Skeletal muscle cell (primary cell): ENCODE data around the gene CDX1.

Experiments used
- DNase-seq: peaks from one replicate; pipeline ENCODE4 v3.0.0-alpha.2; 2010; ENCODE audit warnings: low read depth
- H3K4me3 ChIP-seq: 2 replicates; pipeline ENCODE4 v1.5.1; 2011; ENCODE audit warnings: low read depth, mild to moderate bottlenecking, control low read depth, low read length, moderate library complexity

The CDX1 gene

DNA sequence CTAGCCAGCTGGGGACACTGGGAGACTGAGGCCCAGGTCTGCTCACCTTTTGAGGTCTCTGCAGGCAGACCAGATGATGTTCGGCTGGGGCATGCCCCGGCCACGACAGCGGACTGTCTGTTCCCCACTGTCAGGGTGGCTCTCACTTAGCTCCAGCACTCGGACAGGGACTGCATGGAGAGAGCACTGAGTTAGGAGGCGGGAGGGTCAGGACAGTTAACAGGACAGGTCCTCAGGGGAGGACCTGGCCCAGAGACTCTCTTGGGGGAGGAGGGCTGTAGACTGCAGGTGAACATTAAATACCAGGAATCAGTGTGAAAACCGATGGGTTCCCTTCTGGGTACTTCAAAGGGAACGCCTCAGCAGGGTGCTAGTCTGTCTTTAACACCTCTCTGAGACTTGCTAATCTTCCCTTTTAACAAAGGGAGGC, 36.1 kb upstream of the CDX1 start:
- no peak overlapping the region for H3K4me3 ChIP-seq
- DNase-seq = no peak

- DNase-seq = no peak
- no peak overlapping the region for H3K4me3 ChIP-seq
Observed at GRCh38 chr5:150131461-150131860, 35.1 kb upstream of the CDX1 start.

DNA sequence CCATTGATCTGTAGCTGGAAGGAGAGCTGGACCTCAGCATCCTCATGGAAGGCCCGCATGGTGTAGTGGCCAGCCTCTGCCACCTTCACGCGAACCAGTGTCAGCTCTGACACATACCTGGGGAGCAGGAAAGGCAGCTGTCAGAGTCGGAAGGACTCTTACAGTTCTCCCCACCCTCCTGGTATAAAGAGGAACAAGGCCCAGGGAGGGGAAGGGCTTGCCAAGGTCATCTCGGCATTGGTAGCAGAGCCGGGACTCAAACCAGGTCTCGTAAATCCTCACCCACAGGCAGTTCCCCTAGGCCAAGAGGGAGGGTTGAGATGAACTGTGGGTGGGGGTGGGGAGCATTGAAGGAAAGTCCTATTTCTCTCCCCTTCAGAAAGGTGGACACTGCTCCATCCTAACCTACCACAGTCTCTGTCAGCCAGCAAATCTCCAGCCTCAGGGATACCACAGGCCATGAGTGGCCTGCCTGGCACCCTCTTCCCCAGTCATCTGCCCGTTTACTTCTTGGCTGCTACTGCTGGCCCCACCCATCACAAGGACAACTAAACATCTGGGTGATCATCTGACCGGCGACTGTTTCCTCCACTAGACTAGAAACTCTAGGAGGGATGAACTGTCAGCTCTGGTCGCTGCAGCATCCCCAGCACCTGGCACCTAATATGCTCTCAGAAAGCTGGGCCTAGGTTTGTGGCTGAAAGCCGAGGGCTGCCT, 34.4 kb upstream of the CDX1 start:
- no peak overlapping the region for H3K4me3 ChIP-seq
- no peak for DNase-seq

- DNase-seq = no peak
- no peak overlapping the region for H3K4me3 ChIP-seq
Observed at GRCh38 chr5:150132740-150133139, 33.8 kb upstream of the CDX1 start.

GRCh38 chr5:150133581-150134197, 32.9 kb upstream of the CDX1 start:
- no peak overlapping the region for H3K4me3 ChIP-seq
- no peak for DNase-seq

- H3K4me3 ChIP-seq = no peak overlapping the region
- DNase-seq = no peak
Observed at GRCh38 chr5:150134198-150134588, 32.4 kb upstream of the CDX1 start.

DNA sequence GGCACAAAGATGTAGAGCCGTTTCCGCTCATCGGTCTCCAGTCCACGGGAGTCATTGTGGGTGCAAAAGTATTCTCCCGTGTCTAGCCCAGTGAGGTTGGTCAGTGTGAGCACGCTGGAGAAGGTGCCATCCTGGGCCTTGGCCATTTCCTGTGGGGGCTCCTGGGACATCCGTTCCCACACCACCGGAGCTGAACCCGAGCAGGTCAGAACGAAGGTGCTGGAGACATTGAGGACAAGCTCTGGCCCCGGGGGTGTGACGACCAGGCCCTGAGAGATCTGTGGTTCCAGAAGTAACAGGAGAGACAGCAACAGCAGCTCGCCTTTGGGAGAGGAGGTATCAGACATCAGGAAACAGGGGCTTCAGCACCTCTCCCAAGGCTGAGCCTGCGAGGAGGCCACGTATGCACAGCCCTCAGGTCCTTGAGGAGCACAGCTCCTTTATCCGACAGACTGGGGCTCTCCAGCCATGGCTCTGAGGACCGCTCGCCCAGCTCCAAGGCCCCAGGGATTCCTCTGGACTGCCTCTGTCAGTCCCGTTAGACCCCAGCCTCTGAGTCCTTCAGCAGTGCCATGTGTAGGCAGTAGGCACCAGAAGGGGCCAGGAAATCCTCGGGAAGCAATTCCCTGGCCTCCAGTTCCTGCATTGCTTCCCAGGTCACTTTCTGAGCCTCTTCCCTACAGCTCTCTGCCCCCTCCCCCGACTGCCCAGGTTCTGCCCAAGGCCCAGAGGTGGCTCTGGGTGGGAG, 30.8 kb upstream of the CDX1 start:
- no peak for DNase-seq
- no peak overlapping the region for H3K4me3 ChIP-seq

GRCh38 chr5:150136305-150137167, 30.0 kb upstream of the CDX1 start:
- no peak overlapping the region for H3K4me3 ChIP-seq
- no peak for DNase-seq

DNA sequence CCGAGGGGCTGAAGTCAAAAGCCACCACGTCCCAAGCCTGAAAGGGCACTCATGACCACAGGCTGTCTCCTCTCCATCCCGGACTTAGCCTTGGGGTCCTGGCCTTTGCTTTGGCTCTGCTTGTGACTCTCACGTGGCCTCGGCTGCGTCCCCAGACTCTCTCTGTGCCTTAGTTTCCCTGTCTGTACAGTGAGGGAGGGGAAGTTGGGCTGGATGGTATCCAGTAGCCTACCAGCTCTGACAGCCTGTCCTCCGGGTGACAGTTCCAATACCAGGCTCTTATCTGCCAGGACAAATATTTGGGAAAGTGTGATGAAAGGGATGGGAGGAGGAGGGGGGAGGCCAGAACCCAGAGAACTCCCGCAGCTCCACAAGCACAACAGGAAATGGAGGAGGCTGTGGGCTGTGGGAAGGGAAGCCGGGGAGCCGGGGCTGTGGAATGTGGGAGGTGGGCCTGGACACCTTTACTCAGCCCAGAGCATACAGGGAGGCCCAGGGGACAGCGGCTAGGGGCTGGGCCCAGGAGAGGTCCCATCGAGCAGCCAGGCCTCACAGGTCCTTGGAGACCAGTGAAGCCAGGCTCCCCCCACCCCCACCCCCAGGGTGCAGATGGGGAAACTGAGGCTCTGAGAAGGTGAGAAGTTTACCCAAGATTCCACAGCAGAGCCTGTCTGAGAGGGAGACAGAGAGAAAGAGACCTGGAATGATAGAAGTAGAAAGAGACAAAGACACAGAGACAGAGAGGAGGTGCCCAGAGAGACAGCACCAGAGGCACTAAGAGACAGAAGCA, 29.2 kb upstream of the CDX1 start:
- DNase-seq = no peak

DNA sequence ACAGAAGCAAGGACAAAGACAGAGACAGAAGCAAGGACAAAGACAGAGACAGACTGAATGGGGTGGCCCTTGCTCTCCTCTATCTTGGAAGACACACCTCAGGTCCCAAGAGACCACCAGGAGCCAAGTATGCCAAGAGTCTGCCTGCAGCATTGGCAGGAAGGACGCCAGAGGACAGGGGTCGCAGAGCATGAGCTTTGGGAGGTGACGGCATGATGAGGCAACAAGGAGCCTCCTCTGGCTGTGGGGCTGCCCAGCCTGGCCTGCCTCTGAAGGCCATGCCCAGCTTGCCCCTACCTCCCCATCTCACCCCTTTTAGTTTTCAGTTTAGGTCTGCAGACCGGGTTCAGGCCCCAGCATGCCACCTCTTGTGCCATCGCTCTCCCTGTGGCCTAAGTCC, 28.6 kb upstream of the CDX1 start:
- H3K4me3 ChIP-seq = no peak overlapping the region
- DNase-seq = peak; percentile 48

More for the DNA sequence above, 29.2 kb upstream of the CDX1 start:
- H3K4me3 ChIP-seq = no peak overlapping the region

GRCh38 chr5:150138551-150139265, 27.9 kb upstream of the CDX1 start:
- peak; percentile 84 for DNase-seq
- H3K4me3 ChIP-seq = no peak overlapping the region

DNA sequence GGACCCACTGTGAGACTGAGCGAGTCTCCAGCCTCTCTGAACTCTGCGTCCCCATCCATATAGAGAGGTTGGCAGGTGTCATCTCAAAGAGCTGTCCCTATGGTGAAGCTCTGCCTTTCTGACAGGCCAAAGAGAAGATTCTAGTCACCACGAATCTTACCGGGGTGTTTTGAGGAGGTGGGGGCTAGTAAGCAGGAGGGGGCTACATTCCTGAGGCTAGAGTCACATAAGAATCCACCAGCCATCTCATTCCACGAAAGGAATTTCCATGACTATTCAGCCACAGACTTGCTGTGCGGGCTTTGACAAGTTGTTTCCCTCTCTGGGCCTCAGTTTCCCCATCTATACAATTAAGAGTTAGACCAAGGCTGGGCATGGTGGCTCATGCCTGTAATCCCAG, 27.2 kb upstream of the CDX1 start:
- no peak overlapping the region for H3K4me3 ChIP-seq
- peak; percentile 45 for DNase-seq

GRCh38 chr5:150140830-150141229, 25.7 kb upstream of the CDX1 start:
- no peak overlapping the region for H3K4me3 ChIP-seq
- DNase-seq = peak; percentile 96

DNA sequence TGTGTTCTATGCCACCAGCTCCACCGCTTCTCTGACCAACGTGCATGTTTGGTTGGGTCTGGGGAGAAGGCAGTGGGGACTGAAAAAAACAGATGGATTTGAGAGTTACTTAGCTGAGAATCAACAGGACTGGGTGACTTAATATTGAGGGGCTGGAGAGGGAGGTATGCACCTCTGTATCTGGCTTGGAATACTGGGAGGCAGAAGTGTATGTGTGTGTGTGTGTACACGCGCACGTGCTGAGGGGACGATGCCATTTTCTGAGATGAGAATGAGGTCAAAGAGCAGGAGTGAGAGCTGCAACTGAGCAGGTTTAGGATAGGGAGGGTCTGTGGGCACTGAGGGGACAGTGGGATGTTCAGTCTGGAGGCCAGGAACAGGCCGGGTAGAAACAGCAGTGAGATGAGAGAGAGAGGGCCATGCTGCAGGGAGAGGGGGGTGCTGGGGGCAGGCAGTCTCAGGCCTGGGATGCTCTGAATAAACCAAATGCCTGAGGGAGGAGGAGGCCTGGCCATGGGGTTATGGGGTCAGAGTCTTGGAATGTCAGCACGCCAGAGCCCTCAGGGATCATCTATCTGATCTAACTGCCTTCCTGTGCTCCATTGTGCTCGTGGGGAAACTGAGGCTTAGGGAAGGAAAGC, 24.9 kb upstream of the CDX1 start:
- H3K4me3 ChIP-seq = no peak overlapping the region
- DNase-seq = peak; percentile 49

DNA sequence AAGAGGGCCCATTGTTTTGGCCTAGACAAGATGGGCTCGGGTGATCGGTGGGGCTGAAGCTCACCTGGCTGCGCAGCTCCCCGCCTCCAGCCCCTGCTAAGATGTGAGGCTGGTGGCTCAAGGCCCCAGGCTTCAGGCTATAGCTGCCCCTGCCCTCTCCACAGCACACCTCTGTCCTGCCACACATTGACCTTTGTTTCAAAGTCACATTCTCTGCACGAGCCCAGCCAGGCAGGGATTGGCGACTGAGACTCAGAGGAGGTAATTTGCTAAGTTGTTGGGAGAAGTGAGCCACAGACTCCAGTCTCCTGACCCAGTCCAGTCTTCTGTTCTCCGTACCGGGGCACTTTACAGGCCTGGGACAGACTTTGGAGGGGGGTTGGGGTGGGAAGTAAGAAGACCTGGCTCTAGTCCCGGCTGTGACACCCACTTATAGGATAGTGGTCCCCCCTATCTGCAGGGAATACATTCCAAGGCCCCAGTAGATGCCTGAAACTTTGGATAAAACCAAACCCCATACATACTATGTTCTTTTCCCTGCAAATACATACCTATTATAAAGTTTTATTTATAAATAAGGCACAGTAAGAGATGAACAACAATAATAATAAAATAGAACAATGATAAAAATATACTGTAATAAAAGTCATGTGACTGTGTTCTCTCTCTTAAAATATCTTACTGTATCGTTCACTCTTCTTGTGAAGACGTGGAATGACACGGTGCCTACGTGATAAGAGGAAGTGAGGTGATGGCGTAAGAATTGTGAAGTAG, 24.2 kb upstream of the CDX1 start:
- no peak for DNase-seq
- no peak overlapping the region for H3K4me3 ChIP-seq

GRCh38 chr5:150142959-150143349, 23.6 kb upstream of the CDX1 start:
- no peak overlapping the region for H3K4me3 ChIP-seq
- peak; percentile 92 for DNase-seq
